Neural cell (in vitro differentiated cells): Measurements from ENCODE around the gene SLC17A9.

Source experiments
- EP300 ChIP-seq: fragments of 450-650 bp; conservative IDR thresholded peaks from 2 replicates; pipeline ENCODE4 v1.6.1; 2014; ENCODE audit warnings: antibody characterized with exemption, mild to moderate bottlenecking, moderate library complexity; ENCODE audit not compliant: poor library complexity, severe bottlenecking
- EZH2 ChIP-seq: fragments of 200-600, 300-800 bp; shearing (Covaris generic), sonication (generic); IDR thresholded peaks from 2 replicates; pipeline ENCODE4 v1.6.1; 2014; ENCODE audit warnings: antibody characterized with exemption, low read length, borderline replicate concordance, mild to moderate bottlenecking; ENCODE audit not compliant: insufficient read depth, poor library complexity, severe bottlenecking
- MXI1 ChIP-seq: fragments of 450-650 bp; conservative IDR thresholded peaks from 2 replicates; pipeline ENCODE4 v1.6.1; 2014; ENCODE audit warnings: antibody characterized with exemption, mild to moderate bottlenecking; ENCODE audit not compliant: poor library complexity, severe bottlenecking
- POLR2AphosphoS5 ChIP-seq: IDR thresholded peaks from 2 replicates; pipeline ENCODE4 v1.6.1; 2012
- SMC3 ChIP-seq: fragments of 450-650 bp; conservative IDR thresholded peaks from 2 replicates; pipeline ENCODE4 v1.6.1; 2014; ENCODE audit warnings: antibody characterized with exemption, mild to moderate bottlenecking, moderate library complexity; ENCODE audit not compliant: poor library complexity
- TAF1 ChIP-seq: IDR thresholded peaks from 2 replicates; pipeline ENCODE4 v1.6.1; 2012; ENCODE audit warnings: low read depth
- TF ChIP-seq, protein P1 (sequence below): fragments of 450-650 bp; IDR thresholded peaks from 2 replicates; pipeline ENCODE4 v1.5.1; 2014; ENCODE audit warnings: antibody characterized with exemption, mild to moderate bottlenecking, moderate library complexity; ENCODE audit not compliant: poor library complexity, severe bottlenecking
- TF ChIP-seq, protein P2 (sequence below): IDR thresholded peaks from 2 replicates; pipeline ENCODE4 v1.6.1; 2012; ENCODE audit warnings: borderline replicate concordance

DNA sequence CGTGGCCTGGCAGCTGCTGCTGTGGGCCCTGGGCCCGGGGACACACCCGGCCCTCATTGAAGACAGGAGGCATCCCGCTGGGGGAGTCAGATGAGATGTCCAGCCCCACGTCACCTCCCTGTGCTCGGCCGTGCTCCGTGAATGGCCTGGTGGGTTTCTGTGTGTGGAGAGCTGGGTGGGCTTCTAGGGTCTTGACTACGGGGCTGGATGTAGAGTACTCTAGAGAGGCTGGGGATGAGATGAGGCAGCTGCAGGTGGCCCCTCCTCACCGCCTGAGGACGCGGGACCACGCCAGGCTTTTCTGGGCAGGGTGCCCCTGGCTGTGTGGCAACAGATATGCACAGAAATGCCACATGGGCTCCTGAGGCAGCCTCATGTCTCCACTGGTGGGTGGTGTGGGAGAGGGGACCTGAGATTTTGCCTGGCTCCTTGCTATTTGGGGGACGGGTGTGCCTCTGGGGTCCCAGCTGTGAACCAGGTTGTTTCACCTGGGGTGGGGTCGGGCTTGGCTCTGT lies 62.7 kb downstream of the SLC17A9 start:
- TF ChIP-seq, protein P1, sequence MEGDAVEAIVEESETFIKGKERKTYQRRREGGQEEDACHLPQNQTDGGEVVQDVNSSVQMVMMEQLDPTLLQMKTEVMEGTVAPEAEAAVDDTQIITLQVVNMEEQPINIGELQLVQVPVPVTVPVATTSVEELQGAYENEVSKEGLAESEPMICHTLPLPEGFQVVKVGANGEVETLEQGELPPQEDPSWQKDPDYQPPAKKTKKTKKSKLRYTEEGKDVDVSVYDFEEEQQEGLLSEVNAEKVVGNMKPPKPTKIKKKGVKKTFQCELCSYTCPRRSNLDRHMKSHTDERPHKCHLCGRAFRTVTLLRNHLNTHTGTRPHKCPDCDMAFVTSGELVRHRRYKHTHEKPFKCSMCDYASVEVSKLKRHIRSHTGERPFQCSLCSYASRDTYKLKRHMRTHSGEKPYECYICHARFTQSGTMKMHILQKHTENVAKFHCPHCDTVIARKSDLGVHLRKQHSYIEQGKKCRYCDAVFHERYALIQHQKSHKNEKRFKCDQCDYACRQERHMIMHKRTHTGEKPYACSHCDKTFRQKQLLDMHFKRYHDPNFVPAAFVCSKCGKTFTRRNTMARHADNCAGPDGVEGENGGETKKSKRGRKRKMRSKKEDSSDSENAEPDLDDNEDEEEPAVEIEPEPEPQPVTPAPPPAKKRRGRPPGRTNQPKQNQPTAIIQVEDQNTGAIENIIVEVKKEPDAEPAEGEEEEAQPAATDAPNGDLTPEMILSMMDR: no peak
- no peak for TF ChIP-seq POLR2AphosphoS5
- TF ChIP-seq EZH2: no peak
- no peak for TF ChIP-seq SMC3
- TF ChIP-seq EP300: no peak
- no peak for TF ChIP-seq MXI1
- TF ChIP-seq TAF1: no peak
- TF ChIP-seq, protein P2, sequence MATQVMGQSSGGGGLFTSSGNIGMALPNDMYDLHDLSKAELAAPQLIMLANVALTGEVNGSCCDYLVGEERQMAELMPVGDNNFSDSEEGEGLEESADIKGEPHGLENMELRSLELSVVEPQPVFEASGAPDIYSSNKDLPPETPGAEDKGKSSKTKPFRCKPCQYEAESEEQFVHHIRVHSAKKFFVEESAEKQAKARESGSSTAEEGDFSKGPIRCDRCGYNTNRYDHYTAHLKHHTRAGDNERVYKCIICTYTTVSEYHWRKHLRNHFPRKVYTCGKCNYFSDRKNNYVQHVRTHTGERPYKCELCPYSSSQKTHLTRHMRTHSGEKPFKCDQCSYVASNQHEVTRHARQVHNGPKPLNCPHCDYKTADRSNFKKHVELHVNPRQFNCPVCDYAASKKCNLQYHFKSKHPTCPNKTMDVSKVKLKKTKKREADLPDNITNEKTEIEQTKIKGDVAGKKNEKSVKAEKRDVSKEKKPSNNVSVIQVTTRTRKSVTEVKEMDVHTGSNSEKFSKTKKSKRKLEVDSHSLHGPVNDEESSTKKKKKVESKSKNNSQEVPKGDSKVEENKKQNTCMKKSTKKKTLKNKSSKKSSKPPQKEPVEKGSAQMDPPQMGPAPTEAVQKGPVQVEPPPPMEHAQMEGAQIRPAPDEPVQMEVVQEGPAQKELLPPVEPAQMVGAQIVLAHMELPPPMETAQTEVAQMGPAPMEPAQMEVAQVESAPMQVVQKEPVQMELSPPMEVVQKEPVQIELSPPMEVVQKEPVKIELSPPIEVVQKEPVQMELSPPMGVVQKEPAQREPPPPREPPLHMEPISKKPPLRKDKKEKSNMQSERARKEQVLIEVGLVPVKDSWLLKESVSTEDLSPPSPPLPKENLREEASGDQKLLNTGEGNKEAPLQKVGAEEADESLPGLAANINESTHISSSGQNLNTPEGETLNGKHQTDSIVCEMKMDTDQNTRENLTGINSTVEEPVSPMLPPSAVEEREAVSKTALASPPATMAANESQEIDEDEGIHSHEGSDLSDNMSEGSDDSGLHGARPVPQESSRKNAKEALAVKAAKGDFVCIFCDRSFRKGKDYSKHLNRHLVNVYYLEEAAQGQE: no peak
